HFF-Myc (cell line): Measurements from ENCODE around the gene DHCR7.

Experiments
- DNase-seq: peaks from one replicate; pipeline ENCODE4 v3.0.0-alpha.2; 2011; ENCODE audit warnings: low read depth; ENCODE audit errors: extremely low read depth
- H3K4me3 ChIP-seq: replicated peaks from 2 replicates; pipeline ENCODE4 v1.5.1; 2011; ENCODE audit warnings: low read depth, mild to moderate bottlenecking, control low read depth, low read length
- TF ChIP-seq, protein P1 (sequence below): IDR thresholded peaks from 2 replicates; pipeline ENCODE4 v1.5.1; 2012; ENCODE audit warnings: mild to moderate bottlenecking, low read depth, low read length, control low read depth; ENCODE audit errors: missing control alignments

DHCR7 gene

GRCh38 chr11:71418643-71419042 is 29.6 kb downstream of the DHCR7 start:
- H3K4me3 ChIP-seq: no peak overlapping the region
- DNase-seq: no peak
- TF ChIP-seq, protein P1, sequence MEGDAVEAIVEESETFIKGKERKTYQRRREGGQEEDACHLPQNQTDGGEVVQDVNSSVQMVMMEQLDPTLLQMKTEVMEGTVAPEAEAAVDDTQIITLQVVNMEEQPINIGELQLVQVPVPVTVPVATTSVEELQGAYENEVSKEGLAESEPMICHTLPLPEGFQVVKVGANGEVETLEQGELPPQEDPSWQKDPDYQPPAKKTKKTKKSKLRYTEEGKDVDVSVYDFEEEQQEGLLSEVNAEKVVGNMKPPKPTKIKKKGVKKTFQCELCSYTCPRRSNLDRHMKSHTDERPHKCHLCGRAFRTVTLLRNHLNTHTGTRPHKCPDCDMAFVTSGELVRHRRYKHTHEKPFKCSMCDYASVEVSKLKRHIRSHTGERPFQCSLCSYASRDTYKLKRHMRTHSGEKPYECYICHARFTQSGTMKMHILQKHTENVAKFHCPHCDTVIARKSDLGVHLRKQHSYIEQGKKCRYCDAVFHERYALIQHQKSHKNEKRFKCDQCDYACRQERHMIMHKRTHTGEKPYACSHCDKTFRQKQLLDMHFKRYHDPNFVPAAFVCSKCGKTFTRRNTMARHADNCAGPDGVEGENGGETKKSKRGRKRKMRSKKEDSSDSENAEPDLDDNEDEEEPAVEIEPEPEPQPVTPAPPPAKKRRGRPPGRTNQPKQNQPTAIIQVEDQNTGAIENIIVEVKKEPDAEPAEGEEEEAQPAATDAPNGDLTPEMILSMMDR: no peak

DNA sequence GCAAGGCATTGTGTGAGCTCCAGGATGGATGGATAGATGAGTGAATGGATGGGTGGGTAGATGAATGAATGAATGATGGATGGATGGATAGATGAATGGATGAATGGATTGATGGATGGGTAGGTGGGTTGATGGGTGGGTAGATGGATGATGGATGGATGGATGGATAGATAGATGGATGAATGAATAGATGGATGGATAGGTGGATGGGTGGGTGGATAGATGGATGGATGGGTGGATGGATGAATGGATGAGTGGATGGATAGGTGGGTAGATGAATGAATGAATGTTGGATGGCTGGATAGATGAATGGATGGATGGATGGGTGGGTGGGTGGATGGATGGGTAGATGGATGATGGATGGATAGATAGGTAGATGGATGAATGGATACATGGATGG is 33.5 kb downstream of the DHCR7 start:
- no peak overlapping the region for H3K4me3 ChIP-seq
- DNase-seq: no peak
- TF ChIP-seq, protein P1: no peak

DNA sequence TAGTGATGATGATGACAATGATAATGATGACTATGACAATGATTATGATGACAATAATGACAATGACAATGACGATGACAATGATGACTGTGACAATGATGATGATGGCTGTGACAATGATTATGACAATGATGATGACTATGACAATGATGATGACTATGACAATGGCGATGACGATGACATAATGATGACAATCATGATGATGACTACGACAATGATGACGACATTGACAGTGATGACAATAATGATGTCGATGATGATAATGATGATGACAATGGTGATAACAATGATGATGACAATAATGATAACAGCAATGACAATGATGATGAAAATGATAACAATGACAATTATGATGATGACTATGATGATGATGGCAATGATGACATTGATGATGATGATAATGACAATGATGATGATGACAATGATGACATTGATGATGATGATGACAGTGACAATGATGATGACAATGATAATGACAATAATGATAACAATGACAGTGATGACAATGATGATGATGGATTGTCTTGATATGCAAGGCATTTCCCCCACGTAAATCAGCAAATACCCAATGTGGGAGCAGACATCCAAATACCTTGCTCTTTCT is 37.7 kb downstream of the DHCR7 start:
- DNase-seq: no peak
- TF ChIP-seq, protein P1: no peak

GRCh38 chr11:71408826-71409225 is 39.4 kb downstream of the DHCR7 start:
- DNase-seq: no peak
- TF ChIP-seq, protein P1: no peak
- H3K4me3 ChIP-seq: no peak overlapping the region

More for the DNA sequence above, 37.7 kb downstream of the DHCR7 start:
- H3K4me3 ChIP-seq: no peak overlapping the region

- DNase-seq: no peak
- H3K4me3 ChIP-seq: no peak overlapping the region
- TF ChIP-seq, protein P1: no peak
These were observed 40.8 kb downstream of the DHCR7 start for GRCh38 chr11:71407356-71407755.

DNA sequence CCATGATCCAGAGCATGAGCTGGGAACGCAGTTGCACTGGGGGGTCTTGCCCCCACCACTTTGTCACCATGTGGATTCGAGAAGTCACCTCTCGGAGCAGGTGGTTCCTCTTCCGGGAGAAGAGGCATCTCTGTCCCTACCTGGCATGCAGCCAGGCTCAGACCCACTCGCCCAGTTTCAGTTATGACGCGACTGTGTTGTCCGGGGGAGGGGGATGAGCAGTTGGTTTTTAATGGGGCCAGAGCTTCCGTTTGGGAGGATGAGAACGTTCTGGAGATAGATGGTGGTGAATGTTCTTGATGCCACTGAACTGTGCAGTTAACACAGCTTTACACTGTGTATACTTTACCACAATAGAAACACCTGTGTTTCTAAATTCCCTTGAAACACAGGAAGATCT is 41.5 kb downstream of the DHCR7 start:
- TF ChIP-seq, protein P1: no peak
- H3K4me3 ChIP-seq: no peak overlapping the region
- DNase-seq: no peak

DNA sequence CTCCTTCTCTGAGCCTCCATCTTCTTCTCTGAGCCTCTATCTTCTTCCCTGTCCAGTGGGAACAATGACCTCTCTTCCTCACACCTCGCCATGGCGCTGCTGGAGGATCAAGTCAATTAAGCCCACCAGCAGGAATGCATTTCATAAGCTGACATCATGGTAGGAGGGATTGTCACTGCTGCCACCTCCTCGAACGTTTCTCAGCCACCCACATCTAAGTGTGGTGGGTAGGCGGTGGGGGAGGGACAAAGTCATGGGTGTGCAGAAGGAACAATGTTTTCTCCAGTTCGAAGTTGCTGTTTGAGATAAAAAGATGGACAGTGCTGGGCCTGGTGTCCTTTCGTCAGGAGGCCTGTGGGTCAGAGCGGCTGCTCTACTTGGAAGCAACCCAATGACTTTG is 44.0 kb downstream of the DHCR7 start:
- no peak overlapping the region for H3K4me3 ChIP-seq
- TF ChIP-seq, protein P1: no peak
- DNase-seq: no peak
